ENCODE data around the gene FBLN2. TPM values are rescaled to one million over a fixed set of nuclear protein-coding genes. Genes with fewer than 3 reads are reported as not detected.

Gene FBLN2
- total and polyA plus RNA-seq, 2 donors: 132 to 246 TPM

GRCh38 chr3:13654330-13655060, 105.6 kb downstream of the FBLN2 start:
- no peaks in the 10 kb centered on the region for H3K36me3 ChIP-seq (ENCODE audit: insufficient read depth)
- no peak for DNase-seq (ENCODE audit: extremely low spot score)
- H3K27ac ChIP-seq (ENCODE audit: low read depth): no peak overlapping the region
- H3K4me1 ChIP-seq (ENCODE audit: insufficient read depth): no peaks in the 10 kb centered on the region
- no peak overlapping the region for H3K4me3 ChIP-seq (ENCODE audit: low read depth, low read length)
- WGBS: 73% methylated on average over 15 of the region's 15 CpGs

GRCh38 chr3:13655061-13655913, 106.4 kb downstream of the FBLN2 start:
- no peak for DNase-seq (ENCODE audit: extremely low spot score)
- WGBS: 8% methylated on average over 70 of the region's 70 CpGs
- no peaks in the 10 kb centered on the region for H3K4me1 ChIP-seq (ENCODE audit: insufficient read depth)
- no peaks in the 10 kb centered on the region for H3K36me3 ChIP-seq (ENCODE audit: insufficient read depth)
- H3K4me3 ChIP-seq (ENCODE audit: low read depth, low read length): peak overlapping the region; percentile 22
- no peak overlapping the region for H3K27ac ChIP-seq (ENCODE audit: low read depth)

GRCh38 chr3:13656584-13657301, 107.8 kb downstream of the FBLN2 start:
- 92% methylated on average over 8 of the region's 8 CpGs for WGBS
- H3K4me3 ChIP-seq (ENCODE audit: low read depth, low read length): no peak overlapping the region
- DNase-seq (ENCODE audit: extremely low spot score): no peak
- no peaks in the 10 kb centered on the region for H3K4me1 ChIP-seq (ENCODE audit: insufficient read depth)
- no peak overlapping the region for H3K27ac ChIP-seq (ENCODE audit: low read depth)
- H3K36me3 ChIP-seq (ENCODE audit: insufficient read depth): no peaks in the 10 kb centered on the region

- no peaks in the 10 kb centered on the region for H3K36me3 ChIP-seq (ENCODE audit: insufficient read depth)
- H3K27ac ChIP-seq (ENCODE audit: low read depth): no peak overlapping the region
- 15% methylated on average over 25 of the region's 25 CpGs for WGBS
- no peak overlapping the region for H3K4me3 ChIP-seq (ENCODE audit: low read depth, low read length)
- H3K4me1 ChIP-seq (ENCODE audit: insufficient read depth): no peaks in the 10 kb centered on the region
- no peak for DNase-seq (ENCODE audit: extremely low spot score)
Measured at GRCh38 chr3:13657660-13658435, 108.9 kb downstream of the FBLN2 start.

- Histone ChIP-seq H3K27ac (ENCODE audit: low read depth) (no peak overlapping the region), H3K4me3 (ENCODE audit: low read depth, low read length) (no peak overlapping the region), H3K36me3 (ENCODE audit: insufficient read depth) (no peaks in the 10 kb centered on the region), H3K4me1 (ENCODE audit: insufficient read depth) (no peaks in the 10 kb centered on the region)
- WGBS: 74% methylated on average over 8 of the region's 8 CpGs
- DNase-seq (ENCODE audit: extremely low spot score): no peak
Measured at GRCh38 chr3:13658681-13659080, 109.8 kb downstream of the FBLN2 start.

- Histone ChIP-seq H3K4me3 (ENCODE audit: low read depth, low read length) (no peak overlapping the region), H3K36me3 (ENCODE audit: insufficient read depth) (no peaks in the 10 kb centered on the region), H3K27ac (ENCODE audit: low read depth) (no peak overlapping the region), H3K4me1 (ENCODE audit: insufficient read depth) (no peaks in the 10 kb centered on the region)
- no peak for DNase-seq (ENCODE audit: extremely low spot score)
- 85% methylated on average over 12 of the region's 12 CpGs for WGBS
Measured at GRCh38 chr3:13659221-13659969, 110.5 kb downstream of the FBLN2 start.

- no peak overlapping the region for H3K27ac ChIP-seq (ENCODE audit: low read depth)
- H3K36me3 ChIP-seq (ENCODE audit: insufficient read depth): no peaks in the 10 kb centered on the region
- no peaks in the 10 kb centered on the region for H3K4me1 ChIP-seq (ENCODE audit: insufficient read depth)
- DNase-seq (ENCODE audit: extremely low spot score): no peak
- 97% methylated on average over 3 of the region's 3 CpGs for WGBS
- no peak overlapping the region for H3K4me3 ChIP-seq (ENCODE audit: low read depth, low read length)
Measured at GRCh38 chr3:13660042-13660874, 111.3 kb downstream of the FBLN2 start.

- Histone ChIP-seq H3K4me3 (ENCODE audit: low read depth, low read length) (no peak overlapping the region), H3K36me3 (ENCODE audit: insufficient read depth) (no peaks in the 10 kb centered on the region), H3K4me1 (ENCODE audit: insufficient read depth) (no peaks in the 10 kb centered on the region), H3K27ac (ENCODE audit: low read depth) (no peak overlapping the region)
- DNase-seq (ENCODE audit: extremely low spot score): no peak
- WGBS: 75% methylated on average over 16 of the region's 16 CpGs
Measured at GRCh38 chr3:13661121-13661520, 112.2 kb downstream of the FBLN2 start.

- H3K27ac ChIP-seq (ENCODE audit: low read depth): no peak overlapping the region
- H3K36me3 ChIP-seq (ENCODE audit: insufficient read depth): no peaks in the 10 kb centered on the region
- DNase-seq (ENCODE audit: extremely low spot score): no peak
- WGBS: 91% methylated on average over 22 of the region's 22 CpGs
- no peak overlapping the region for H3K4me3 ChIP-seq (ENCODE audit: low read depth, low read length)
- no peaks in the 10 kb centered on the region for H3K4me1 ChIP-seq (ENCODE audit: insufficient read depth)
Measured at GRCh38 chr3:13662238-13662847, 113.4 kb downstream of the FBLN2 start.

- Histone ChIP-seq H3K4me3 (ENCODE audit: low read depth, low read length) (no peak overlapping the region), H3K36me3 (ENCODE audit: insufficient read depth) (no peaks in the 10 kb centered on the region), H3K4me1 (ENCODE audit: insufficient read depth) (no peaks in the 10 kb centered on the region), H3K27ac (ENCODE audit: low read depth) (no peak overlapping the region)
- WGBS: 80% methylated on average over 16 of the region's 16 CpGs
- no peak for DNase-seq (ENCODE audit: extremely low spot score)
Measured at GRCh38 chr3:13663781-13664535, 115.0 kb downstream of the FBLN2 start.

GRCh38 chr3:13665582-13666226, 116.8 kb downstream of the FBLN2 start:
- DNase-seq (ENCODE audit: extremely low spot score): no peak
- no peak overlapping the region for H3K27ac ChIP-seq (ENCODE audit: low read depth)
- H3K36me3 ChIP-seq (ENCODE audit: insufficient read depth): no peaks in the 10 kb centered on the region
- H3K4me3 ChIP-seq (ENCODE audit: low read depth, low read length): no peak overlapping the region
- 71% methylated on average over 16 of the region's 16 CpGs for WGBS
- no peaks in the 10 kb centered on the region for H3K4me1 ChIP-seq (ENCODE audit: insufficient read depth)
